HepG2 (cell line): ENCODE measurements around the gene DENND2D. TPM values are rescaled to one million over a fixed set of nuclear protein-coding genes. Genes with fewer than 3 reads are reported as not detected.

Experiments used
- CERS6 ChIP-seq: sonication (generic); formaldehyde crosslinking; IDR thresholded peaks from 2 replicates; pipeline ENCODE4 v1.5.0; 2020; ENCODE audit warnings: missing genetic modification reagents
- FOSL1 ChIP-seq: sonication (generic); formaldehyde crosslinking; IDR thresholded peaks from 2 replicates; pipeline ENCODE4 v1.9.0; 2021; ENCODE audit warnings: missing genetic modification reagents, borderline replicate concordance
- FOXJ3 ChIP-seq: sonication (generic); formaldehyde crosslinking; IDR thresholded peaks from 2 replicates; pipeline ENCODE4 v1.4.0; 2020; ENCODE audit warnings: missing genetic modification reagents, mild to moderate bottlenecking, borderline replicate concordance
- MBNL3 ChIP-seq: fragments of 250-450 bp; sonication (Bioruptor Pico); conservative IDR thresholded peaks from 2 replicates; pipeline ENCODE4 v1.8.0; 2022; ENCODE audit warnings: mild to moderate bottlenecking, inconsistent platforms
- NRL ChIP-seq: sonication (generic); formaldehyde crosslinking; IDR thresholded peaks from 2 replicates; pipeline ENCODE4 v1.5.0; 2020; ENCODE audit warnings: missing genetic modification reagents, mild to moderate bottlenecking, moderate library complexity, borderline replicate concordance
- PAWR ChIP-seq: sonication (generic); formaldehyde crosslinking; IDR thresholded peaks from 2 replicates; pipeline ENCODE4 v1.4.0; 2020; ENCODE audit warnings: missing genetic modification reagents, mild to moderate bottlenecking, borderline replicate concordance
- PHF21A ChIP-seq: sonication (generic); formaldehyde crosslinking; IDR thresholded peaks from 2 replicates; pipeline ENCODE4 v1.5.0; 2020; ENCODE audit warnings: mild to moderate bottlenecking, missing genetic modification reagents
- SNRNP70 ChIP-seq: fragments of 200-400 bp; formaldehyde crosslinking; IDR thresholded peaks from 2 replicates; pipeline ENCODE4 v1.6.1; 2017; ENCODE audit warnings: mild to moderate bottlenecking, low read depth, low read length, moderate library complexity
- TIGD3 ChIP-seq: sonication (generic); formaldehyde crosslinking; IDR thresholded peaks from 2 replicates; pipeline ENCODE4 v1.5.1; 2020; ENCODE audit warnings: mild to moderate bottlenecking, missing genetic modification reagents, borderline replicate concordance
- YEATS2 ChIP-seq: sonication (generic); formaldehyde crosslinking; IDR thresholded peaks from 2 replicates; pipeline ENCODE4 v1.4.0; 2020; ENCODE audit warnings: missing genetic modification reagents, borderline replicate concordance
- YY1 ChIP-seq: IDR thresholded peaks from 2 replicates; pipeline ENCODE4 v1.6.1; 2011; ENCODE audit warnings: low read length, low read depth, moderate library complexity, mild to moderate bottlenecking; ENCODE audit not compliant: insufficient read depth, insufficient replicate concordance
- ZBTB2 ChIP-seq: sonication (generic); formaldehyde crosslinking; IDR thresholded peaks from 2 replicates; pipeline ENCODE4 v1.8.0; 2022; ENCODE audit warnings: low read depth, missing genetic modification reagents
- ZBTB40 ChIP-seq, 2 experiments: fragments of 450-650 bp in 1 of 2; sonication (generic) in 1 of 2; formaldehyde crosslinking in 1 of 2; IDR thresholded peaks; 2 replicates each; pipeline versions ENCODE4 v1.6.1 to v1.8.0; 2016 to 2022; ENCODE audit warnings: antibody characterized with exemption in 1 of 2, mild to moderate bottlenecking in 1 of 2, missing genetic modification reagents in 1 of 2
- ZNF737 ChIP-seq: sonication (generic); formaldehyde crosslinking; IDR thresholded peaks from 2 replicates; pipeline ENCODE4 v1.5.0; 2020; ENCODE audit warnings: missing genetic modification reagents, mild to moderate bottlenecking, borderline replicate concordance
- ZNF841 ChIP-seq: sonication (generic); formaldehyde crosslinking; IDR thresholded peaks from 2 replicates; pipeline ENCODE4 v1.8.1; 2023; ENCODE audit warnings: missing genetic modification reagents, borderline replicate concordance
- polyA plus RNA-seq, 8 experiments: library from polyadenylated mRNA; depleted of rRNA in 3 of 8; stranded (reverse) in 7 of 8; unstranded in 1 of 8; fragments of >200 nt; fragmentation: Illumina TruSeq in 4 of 8; extraction: Trizol in 4 of 8; gene quantifications; 2 replicates each; pipeline versions ENCODE4 v1.2.1 to v1.2.3, GENCODE V29; 2011 to 2016; ENCODE audit warnings: low read depth in 4 of 8, missing spikeins in 1 of 8, mixed read lengths in 1 of 8; ENCODE audit not compliant: insufficient read depth in 1 of 8
- total RNA-seq, 5 experiments: library from RNA; depleted of rRNA; stranded (reverse); fragments of >200 nt; fragmentation: Illumina TruSeq; extraction: Trizol; gene quantifications; 2 replicates each; pipeline ENCODE4 v1.2.3, GENCODE V29; 2016; ENCODE audit warnings: low read depth in 1 of 5

The DENND2D gene
- total and polyA plus RNA-seq, 2 of the 13 experiments (the other 11 are each of a cell fraction or from before 2014, with no cell fraction given) = 0.04 TPM; not detected in 1

- TF ChIP-seq ZBTB2 = no peak
- no peak for TF ChIP-seq SNRNP70
- TF ChIP-seq YEATS2 (CRISPR knock-in tag) = no peak
- TF ChIP-seq ZNF841 (CRISPR knock-in tag) = no peak
- TF ChIP-seq YY1 = no peak
- no peak for TF ChIP-seq ZNF737
- TF ChIP-seq PHF21A = peak; percentile 39; the same call in 1 of the 2 replicates
- TF ChIP-seq NRL = no peak
- TF ChIP-seq FOSL1 (CRISPR knock-in tag) = no peak
- TF ChIP-seq CERS6 = no peak
- no peak for TF ChIP-seq PAWR
- TF ChIP-seq ZBTB40 (IDR thresholded peaks at IDR 0.05) = no peak
- no peak for TF ChIP-seq ZBTB40 (CRISPR knock-in tag; IDR thresholded peaks at IDR 0.05)
- peak; percentile 60; the same call in 1 of the 2 replicates for TF ChIP-seq FOXJ3 (CRISPR knock-in tag)
- TF ChIP-seq MBNL3 (CRISPR knock-in tag) = no peak
- TF ChIP-seq TIGD3 (CRISPR knock-in tag) = no peak
These were observed 5.3 kb downstream of the DENND2D start (continued) for GRCh38 chr1:111195002-111195684.
